HL-60 (cell line): ENCODE data around the gene PTGES.

Source experiments
- CTCF ChIP-seq: IDR thresholded peaks from one replicate; pipeline ENCODE4 v1.5.1; 2011; ENCODE audit warnings: low read length, control low read depth, inconsistent platforms; ENCODE audit not compliant: insufficient read depth
- GABPA ChIP-seq: IDR thresholded peaks from 2 replicates; pipeline ENCODE4 v1.6.1; 2012; ENCODE audit warnings: low read depth
- POLR2AphosphoS5 ChIP-seq: IDR thresholded peaks from 2 replicates; pipeline ENCODE4 v1.6.1; 2012; ENCODE audit warnings: low read depth
- SPI1 ChIP-seq: IDR thresholded peaks from 2 replicates; pipeline ENCODE4 v1.6.1; 2012; ENCODE audit warnings: low read depth, mild to moderate bottlenecking, borderline replicate concordance
- TF ChIP-seq, protein P1 (sequence below): IDR thresholded peaks from 2 replicates; pipeline ENCODE4 v1.6.1; 2012; ENCODE audit warnings: low read depth; ENCODE audit not compliant: insufficient replicate concordance

DNA sequence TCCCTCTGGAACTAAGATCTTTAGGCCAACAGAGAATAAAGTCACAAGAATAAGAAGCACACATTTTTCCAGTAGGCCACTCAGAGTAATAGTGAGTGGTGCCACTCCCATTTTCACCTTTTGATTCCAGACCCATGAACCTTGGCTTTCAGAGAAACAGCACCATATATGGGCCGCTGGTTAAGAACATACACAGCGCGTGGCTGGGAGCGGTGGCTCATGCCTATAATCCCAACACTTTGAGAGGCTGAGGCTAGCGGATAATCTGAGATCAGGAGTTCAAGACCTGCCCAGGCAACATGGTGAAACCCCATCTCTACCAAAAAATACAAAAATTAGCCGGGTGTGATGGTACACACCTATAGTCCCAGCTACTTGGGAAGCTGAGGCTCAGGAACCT lies 15.6 kb upstream of the PTGES start:
- TF ChIP-seq CTCF (no peak), POLR2AphosphoS5 (no peak), GABPA (no peak), SPI1 (no peak)
- TF ChIP-seq, protein P1, sequence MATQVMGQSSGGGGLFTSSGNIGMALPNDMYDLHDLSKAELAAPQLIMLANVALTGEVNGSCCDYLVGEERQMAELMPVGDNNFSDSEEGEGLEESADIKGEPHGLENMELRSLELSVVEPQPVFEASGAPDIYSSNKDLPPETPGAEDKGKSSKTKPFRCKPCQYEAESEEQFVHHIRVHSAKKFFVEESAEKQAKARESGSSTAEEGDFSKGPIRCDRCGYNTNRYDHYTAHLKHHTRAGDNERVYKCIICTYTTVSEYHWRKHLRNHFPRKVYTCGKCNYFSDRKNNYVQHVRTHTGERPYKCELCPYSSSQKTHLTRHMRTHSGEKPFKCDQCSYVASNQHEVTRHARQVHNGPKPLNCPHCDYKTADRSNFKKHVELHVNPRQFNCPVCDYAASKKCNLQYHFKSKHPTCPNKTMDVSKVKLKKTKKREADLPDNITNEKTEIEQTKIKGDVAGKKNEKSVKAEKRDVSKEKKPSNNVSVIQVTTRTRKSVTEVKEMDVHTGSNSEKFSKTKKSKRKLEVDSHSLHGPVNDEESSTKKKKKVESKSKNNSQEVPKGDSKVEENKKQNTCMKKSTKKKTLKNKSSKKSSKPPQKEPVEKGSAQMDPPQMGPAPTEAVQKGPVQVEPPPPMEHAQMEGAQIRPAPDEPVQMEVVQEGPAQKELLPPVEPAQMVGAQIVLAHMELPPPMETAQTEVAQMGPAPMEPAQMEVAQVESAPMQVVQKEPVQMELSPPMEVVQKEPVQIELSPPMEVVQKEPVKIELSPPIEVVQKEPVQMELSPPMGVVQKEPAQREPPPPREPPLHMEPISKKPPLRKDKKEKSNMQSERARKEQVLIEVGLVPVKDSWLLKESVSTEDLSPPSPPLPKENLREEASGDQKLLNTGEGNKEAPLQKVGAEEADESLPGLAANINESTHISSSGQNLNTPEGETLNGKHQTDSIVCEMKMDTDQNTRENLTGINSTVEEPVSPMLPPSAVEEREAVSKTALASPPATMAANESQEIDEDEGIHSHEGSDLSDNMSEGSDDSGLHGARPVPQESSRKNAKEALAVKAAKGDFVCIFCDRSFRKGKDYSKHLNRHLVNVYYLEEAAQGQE: no peak
